ENCODE data around the gene TTC9C.

TTC9C gene

GRCh38 chr11:62712276-62712812 is 15.9 kb upstream of the TTC9C start:
- TF ChIP-seq CTCF (IDR thresholded peaks at IDR 0.05; ENCODE audit: borderline replicate concordance, insufficient read depth, low read depth, low read length): no peak
- no peak overlapping the region for H3K4me3 ChIP-seq (ENCODE audit: low read depth, low read length)

DNA sequence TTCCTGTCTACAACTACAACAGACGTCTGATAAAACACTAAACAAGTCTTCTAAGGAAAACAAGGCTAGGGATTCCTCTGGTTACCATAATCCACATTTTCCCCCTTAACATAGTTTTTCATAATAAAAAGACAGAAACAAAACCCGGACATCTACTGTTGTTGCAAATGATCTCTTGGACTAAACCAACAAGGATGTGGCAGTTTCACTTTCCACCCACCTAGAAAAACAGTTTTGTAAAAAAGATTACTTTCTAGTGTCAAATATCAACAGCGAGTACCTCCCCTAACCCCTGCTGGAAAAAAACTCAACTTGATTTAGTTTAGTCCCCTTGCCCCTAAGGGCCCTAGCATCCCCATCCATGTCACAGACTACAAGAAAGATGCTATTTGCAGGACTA is 15.4 kb upstream of the TTC9C start:
- no peak overlapping the region for H3K4me3 ChIP-seq (ENCODE audit: low read depth, low read length)
- no peak for TF ChIP-seq CTCF (IDR thresholded peaks at IDR 0.05; ENCODE audit: borderline replicate concordance, insufficient read depth, low read depth, low read length)

- TF ChIP-seq CTCF (IDR thresholded peaks at IDR 0.05; ENCODE audit: borderline replicate concordance, insufficient read depth, low read depth, low read length): no peak
- H3K4me3 ChIP-seq (ENCODE audit: low read depth, low read length): no peak overlapping the region
These were observed 14.9 kb upstream of the TTC9C start for GRCh38 chr11:62713343-62713742.

GRCh38 chr11:62715150-62716130 is 12.8 kb upstream of the TTC9C start:
- H3K4me3 ChIP-seq (ENCODE audit: low read depth, low read length): no peak overlapping the region
- TF ChIP-seq CTCF (IDR thresholded peaks at IDR 0.05; ENCODE audit: borderline replicate concordance, insufficient read depth, low read depth, low read length): no peak

DNA sequence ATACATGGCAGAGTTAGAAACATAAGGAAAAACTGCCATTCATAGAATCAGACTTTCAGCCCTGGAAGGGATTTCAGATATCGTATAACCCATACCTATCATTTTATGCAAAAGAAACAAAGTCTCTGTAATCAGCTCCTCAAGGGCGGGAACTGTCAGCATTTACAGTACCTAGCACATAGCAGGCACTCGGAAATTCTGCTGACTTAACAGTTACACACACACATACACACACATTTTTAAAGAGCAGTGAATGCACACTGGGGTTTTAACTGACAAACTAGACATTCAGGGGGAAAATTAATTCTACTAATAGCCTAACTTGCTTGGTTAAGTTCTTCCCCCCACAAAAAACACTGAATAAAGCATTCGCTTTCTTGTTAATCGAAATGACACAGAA is 12.1 kb upstream of the TTC9C start:
- TF ChIP-seq CTCF (IDR thresholded peaks at IDR 0.05; ENCODE audit: borderline replicate concordance, insufficient read depth, low read depth, low read length): no peak
- H3K4me3 ChIP-seq (ENCODE audit: low read depth, low read length): no peak overlapping the region

- H3K4me3 ChIP-seq (ENCODE audit: low read depth, low read length): no peak overlapping the region
- TF ChIP-seq CTCF (IDR thresholded peaks at IDR 0.05; ENCODE audit: borderline replicate concordance, insufficient read depth, low read depth, low read length): no peak
These were observed 11.5 kb upstream of the TTC9C start for GRCh38 chr11:62716816-62717215.
